OCI-LY3 (cell line): ENCODE data around the gene MVB12A.

Experiments
- H2AFZ ChIP-seq: fragments of 200-600, 300-600 bp; shearing (Covaris generic); 2 replicates; pipeline ENCODE4 v1.6.0; 2014; ENCODE audit warnings: antibody characterized with exemption, low read depth, low read length
- H3K27ac ChIP-seq: fragments of 200-600, 300-600 bp; sonication (generic); 2 replicates; pipeline ENCODE4 v1.5.1; 2014; ENCODE audit warnings: mild to moderate bottlenecking, low read length, moderate library complexity, mixed read lengths
- H3K27me3 ChIP-seq: fragments of 200-600, 300-600 bp; sonication (generic); 2 replicates; pipeline ENCODE4 v1.6.1; 2014; ENCODE audit warnings: low read depth, low read length, mixed read lengths
- H3K36me3 ChIP-seq: fragments of 200-600, 300-600 bp; sonication (generic); replicated peaks from 2 replicates; pipeline ENCODE3; 2014; ENCODE audit warnings: low read depth, low read length, mixed read lengths
- H3K4me1 ChIP-seq: fragments of 300-600, 200-600 bp; sonication (generic); 2 replicates; pipeline ENCODE4 v1.6.1; 2014; ENCODE audit warnings: low read length, mixed read lengths
- H3K4me2 ChIP-seq: fragments of 200-600, 300-600 bp; sonication (generic); 2 replicates; pipeline ENCODE4 v1.6.1; 2014; ENCODE audit warnings: low read length, mixed read lengths
- H3K4me3 ChIP-seq: fragments of 300-600, 200-600 bp; sonication (generic); 2 replicates; pipeline ENCODE4 v1.5.1; 2014; ENCODE audit warnings: antibody characterized with exemption, mild to moderate bottlenecking, low read length, moderate library complexity
- H3K79me2 ChIP-seq: fragments of 300-600, 200-600 bp; shearing (Covaris generic); 2 replicates; pipeline ENCODE4 v1.6.1; 2014; ENCODE audit warnings: mild to moderate bottlenecking, low read length, mixed read lengths
- H3K9ac ChIP-seq: fragments of 300-600, 200-600 bp; shearing (Covaris generic); 2 replicates; pipeline ENCODE4 v1.6.0; 2014; ENCODE audit warnings: mild to moderate bottlenecking, low read length, moderate library complexity
- H3K9me3 ChIP-seq: fragments of 200-600, 300-600 bp; shearing (Covaris generic); 2 replicates; pipeline ENCODE4 v1.6.1; 2014; ENCODE audit warnings: low read length, mixed read lengths; ENCODE audit not compliant: insufficient read depth
- H4K20me1 ChIP-seq: fragments of 200-600, 300-600 bp; sonication (generic); 2 replicates; pipeline ENCODE4 v1.6.1; 2016; ENCODE audit warnings: low read length, mixed read lengths; ENCODE audit not compliant: insufficient read depth
- CTCF ChIP-seq: fragments of 200-600, 300-600 bp; sonication (generic); IDR thresholded peaks from 2 replicates; pipeline ENCODE4 v1.5.1; 2014; ENCODE audit warnings: antibody characterized with exemption, low read length, low read depth
- EZH2phosphoT487 ChIP-seq: fragments of 200-600 bp; shearing (Covaris generic); IDR thresholded peaks from 2 replicates; pipeline ENCODE4 v1.6.1; 2018; ENCODE audit warnings: antibody characterized with exemption, mixed run types, low read depth

MVB12A gene

GRCh38 chr19:17420475-17420924 lies 653 bp downstream of the MVB12A start:
- no peaks in the 10 kb centered on the region for H3K79me2 ChIP-seq
- H2AFZ ChIP-seq = peak overlapping the region; percentile 97
- peak overlapping the region; percentile 85 for H3K4me3 ChIP-seq
- no peaks in the 10 kb centered on the region for H3K27me3 ChIP-seq
- H3K9ac ChIP-seq = peak overlapping the region; percentile 70
- H3K4me2 ChIP-seq = peak overlapping the region; percentile 80
- no peak for TF ChIP-seq CTCF
- no peak for TF ChIP-seq EZH2phosphoT487
- H3K4me1 ChIP-seq = peaks cover 12% of the 10 kb centered on the region
- H4K20me1 ChIP-seq = no peaks in the 10 kb centered on the region
- H3K36me3 ChIP-seq = no peaks in the 10 kb centered on the region
- no peak overlapping the region for H3K27ac ChIP-seq
- no peaks in the 10 kb centered on the region for H3K9me3 ChIP-seq

GRCh38 chr19:17421942-17422341 lies 2.1 kb downstream of the MVB12A start:
- H3K36me3 ChIP-seq = no peaks in the 10 kb centered on the region
- no peak for TF ChIP-seq CTCF
- no peak for TF ChIP-seq EZH2phosphoT487
- H3K4me3 ChIP-seq = no peak overlapping the region

GRCh38 chr19:17423429-17424208 lies 3.8 kb downstream of the MVB12A start:
- Histone ChIP-seq H3K9me3 (no peaks in the 10 kb centered on the region), H3K4me1 (peaks cover 12% of the 10 kb centered on the region), H3K4me3 (no peak overlapping the region), H4K20me1 (no peaks in the 10 kb centered on the region), H3K9ac (no peak overlapping the region), H3K27ac (no peak overlapping the region), H3K36me3 (no peaks in the 10 kb centered on the region), H3K27me3 (no peaks in the 10 kb centered on the region), H2AFZ (no peak overlapping the region), H3K79me2 (no peaks in the 10 kb centered on the region), H3K4me2 (no peak overlapping the region)
- TF ChIP-seq CTCF = no peak
- no peak for TF ChIP-seq EZH2phosphoT487

More at GRCh38 chr19:17421942-17422341, 2.1 kb downstream of the MVB12A start:
- no peak overlapping the region for H2AFZ ChIP-seq
- H3K9me3 ChIP-seq = no peaks in the 10 kb centered on the region
- peaks cover 12% of the 10 kb centered on the region for H3K4me1 ChIP-seq
- no peak overlapping the region for H3K27ac ChIP-seq
- H4K20me1 ChIP-seq = no peaks in the 10 kb centered on the region
- no peak overlapping the region for H3K9ac ChIP-seq
- H3K27me3 ChIP-seq = no peaks in the 10 kb centered on the region
- H3K79me2 ChIP-seq = no peaks in the 10 kb centered on the region
- no peak overlapping the region for H3K4me2 ChIP-seq

GRCh38 chr19:17424743-17425365 lies 5.0 kb downstream of the MVB12A start:
- Histone ChIP-seq H3K79me2 (no peaks in the 10 kb centered on the region), H3K4me1 (peaks cover 7% of the 10 kb centered on the region), H3K4me3 (peak overlapping the region; percentile 60), H2AFZ (no peak overlapping the region), H3K27ac (no peak overlapping the region), H3K4me2 (peak overlapping the region; percentile 55), H3K9me3 (no peaks in the 10 kb centered on the region), H3K9ac (0 out of 2 replicates have a peak overlapping the region, but pooled peaks have one; percentile 8), H3K36me3 (no peaks in the 10 kb centered on the region), H4K20me1 (no peaks in the 10 kb centered on the region), H3K27me3 (no peaks in the 10 kb centered on the region)
- TF ChIP-seq EZH2phosphoT487 (no peak), CTCF (peak; percentile 66)
